ENCODE measurements around the gene ZFP62. TPM values are rescaled to one million over a fixed set of nuclear protein-coding genes. Genes with fewer than 3 reads are reported as not detected.

Gene ZFP62
- total RNA-seq, 4 donors from 2014 or later: 35.5 to 41.1 (median 39.1) TPM

DNA sequence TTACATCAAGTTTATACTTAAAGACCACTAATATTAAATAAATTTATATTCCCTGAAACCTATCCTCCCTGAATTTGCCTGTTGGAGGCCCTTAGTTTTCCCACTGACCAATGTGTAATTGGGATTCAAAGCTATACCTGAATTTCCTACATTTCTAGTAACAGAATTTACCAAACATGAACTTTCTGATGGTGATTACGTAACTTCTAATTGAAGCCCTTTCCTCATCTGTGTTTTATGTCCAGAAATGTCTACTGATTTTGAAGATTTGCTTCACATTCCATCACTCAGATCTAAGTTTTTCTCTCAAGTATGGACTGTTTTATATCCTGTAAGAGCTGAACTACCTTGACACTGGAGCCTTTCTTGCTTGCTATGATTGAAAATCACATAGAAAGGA is 12.8 kb downstream of the ZFP62 start:
- H3K27me3 ChIP-seq: no peaks in the 10 kb centered on the region
- TF ChIP-seq EP300 (IDR thresholded peaks at IDR 0.05) (no peak), POLR2AphosphoS5 (IDR thresholded peaks at IDR 0.05) (no peak), POLR2A (IDR thresholded peaks at IDR 0.05) (no peak)
- TF ChIP-seq, protein P1, sequence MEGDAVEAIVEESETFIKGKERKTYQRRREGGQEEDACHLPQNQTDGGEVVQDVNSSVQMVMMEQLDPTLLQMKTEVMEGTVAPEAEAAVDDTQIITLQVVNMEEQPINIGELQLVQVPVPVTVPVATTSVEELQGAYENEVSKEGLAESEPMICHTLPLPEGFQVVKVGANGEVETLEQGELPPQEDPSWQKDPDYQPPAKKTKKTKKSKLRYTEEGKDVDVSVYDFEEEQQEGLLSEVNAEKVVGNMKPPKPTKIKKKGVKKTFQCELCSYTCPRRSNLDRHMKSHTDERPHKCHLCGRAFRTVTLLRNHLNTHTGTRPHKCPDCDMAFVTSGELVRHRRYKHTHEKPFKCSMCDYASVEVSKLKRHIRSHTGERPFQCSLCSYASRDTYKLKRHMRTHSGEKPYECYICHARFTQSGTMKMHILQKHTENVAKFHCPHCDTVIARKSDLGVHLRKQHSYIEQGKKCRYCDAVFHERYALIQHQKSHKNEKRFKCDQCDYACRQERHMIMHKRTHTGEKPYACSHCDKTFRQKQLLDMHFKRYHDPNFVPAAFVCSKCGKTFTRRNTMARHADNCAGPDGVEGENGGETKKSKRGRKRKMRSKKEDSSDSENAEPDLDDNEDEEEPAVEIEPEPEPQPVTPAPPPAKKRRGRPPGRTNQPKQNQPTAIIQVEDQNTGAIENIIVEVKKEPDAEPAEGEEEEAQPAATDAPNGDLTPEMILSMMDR (IDR thresholded peaks at IDR 0.05): no peak
- peaks cover 57% of the 10 kb centered on the region for H3K36me3 ChIP-seq
- no peaks in the 10 kb centered on the region for H3K4me1 ChIP-seq
- H3K4me3 ChIP-seq: no peak overlapping the region
- no peaks in the 10 kb centered on the region for H3K9me3 ChIP-seq
- H3K27ac ChIP-seq: no peak overlapping the region
- DNase-seq (ENCODE audit: low spot score in 2 of 2): no peak
- WGBS: 100% methylated on average over 1 of the region's 1 CpG

DNA sequence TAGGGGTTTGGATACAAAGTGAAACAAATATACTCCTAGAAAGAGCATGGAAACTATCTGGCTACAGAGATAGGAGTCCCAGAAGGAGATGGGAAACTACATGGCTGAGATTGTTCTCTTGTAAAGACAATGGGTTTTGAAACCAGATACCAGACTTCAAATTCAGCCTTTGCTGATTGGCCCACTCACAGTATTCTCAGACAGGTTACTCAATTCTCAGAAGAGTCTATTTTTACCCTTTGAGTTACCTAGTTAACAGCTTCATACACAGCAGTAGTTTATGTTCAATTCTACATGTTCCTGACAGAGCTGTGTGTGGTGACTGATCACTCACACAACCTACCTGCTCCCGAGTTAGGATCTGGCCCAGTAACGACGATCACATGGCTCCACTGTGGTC is 14.1 kb downstream of the ZFP62 start:
- WGBS: 33% methylated on average over 3 of the region's 3 CpGs
- Histone ChIP-seq H3K9me3 (no peaks in the 10 kb centered on the region), H3K27ac (no peak overlapping the region), H3K4me3 (no peak overlapping the region), H3K4me1 (no peaks in the 10 kb centered on the region), H3K27me3 (no peaks in the 10 kb centered on the region), H3K36me3 (peaks cover 55% of the 10 kb centered on the region)
- no peak for TF ChIP-seq EP300 (IDR thresholded peaks at IDR 0.05)
- no peak for TF ChIP-seq POLR2A (IDR thresholded peaks at IDR 0.05)
- TF ChIP-seq, protein P1 (IDR thresholded peaks at IDR 0.05): no peak
- no peak for TF ChIP-seq POLR2AphosphoS5 (IDR thresholded peaks at IDR 0.05)
- DNase-seq (ENCODE audit: low spot score in 2 of 2): no peak

DNA sequence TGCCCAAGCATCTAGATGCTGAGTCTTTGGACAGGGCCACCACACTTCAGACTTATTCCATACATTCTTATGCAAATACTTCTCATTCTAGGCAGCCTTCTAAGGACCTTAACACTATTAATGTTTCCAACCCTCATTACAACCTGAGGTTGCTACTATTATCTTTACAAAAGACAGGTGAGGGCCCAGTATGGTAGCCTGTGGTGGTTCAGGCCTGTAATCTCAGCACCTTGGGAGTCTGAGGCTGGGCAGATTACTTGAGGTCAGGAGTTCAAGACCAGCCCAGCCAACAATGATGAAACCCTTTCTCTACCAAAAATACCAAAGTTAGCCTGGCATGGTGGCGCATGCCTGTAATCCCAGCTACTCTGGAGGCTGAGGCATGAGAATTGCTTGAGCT is 16.2 kb downstream of the ZFP62 start:
- no peak for DNase-seq (ENCODE audit: low spot score in 2 of 2)

DNA sequence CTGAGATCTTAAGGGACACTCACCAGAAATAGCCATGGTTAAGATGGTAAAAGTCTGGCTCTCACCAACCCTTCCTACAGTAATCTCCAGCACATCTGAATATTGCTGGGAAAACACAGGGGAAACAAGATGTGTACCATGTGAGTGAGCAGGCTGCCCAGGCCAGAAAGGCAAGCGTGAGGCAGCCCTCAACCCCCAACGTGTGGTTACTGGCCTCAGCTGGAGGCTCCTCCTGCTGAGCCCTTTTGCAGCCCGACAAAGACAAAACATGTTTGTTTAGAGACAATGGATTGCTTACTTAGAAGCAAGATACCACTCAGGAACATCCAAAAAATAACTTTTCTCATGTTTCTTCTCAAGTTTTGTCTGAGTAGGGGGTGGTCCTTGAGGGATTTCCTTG is 16.6 kb downstream of the ZFP62 start:
- WGBS: 61% methylated on average over 3 of the region's 3 CpGs
- no peak for DNase-seq (ENCODE audit: low spot score in 2 of 2)

More for the DNA sequence above, 16.2 kb downstream of the ZFP62 start:
- Histone ChIP-seq H3K27ac (no peak overlapping the region), H3K36me3 (peaks cover 34% of the 10 kb centered on the region), H3K27me3 (no peaks in the 10 kb centered on the region), H3K4me3 (no peak overlapping the region), H3K9me3 (no peaks in the 10 kb centered on the region), H3K4me1 (no peaks in the 10 kb centered on the region)
- TF ChIP-seq POLR2AphosphoS5 (IDR thresholded peaks at IDR 0.05): no peak
- TF ChIP-seq EP300 (IDR thresholded peaks at IDR 0.05): no peak
- TF ChIP-seq, protein P1 (IDR thresholded peaks at IDR 0.05): no peak
- no peak for TF ChIP-seq POLR2A (IDR thresholded peaks at IDR 0.05)
- 100% methylated on average over 1 of the region's 1 CpG for WGBS

DNA sequence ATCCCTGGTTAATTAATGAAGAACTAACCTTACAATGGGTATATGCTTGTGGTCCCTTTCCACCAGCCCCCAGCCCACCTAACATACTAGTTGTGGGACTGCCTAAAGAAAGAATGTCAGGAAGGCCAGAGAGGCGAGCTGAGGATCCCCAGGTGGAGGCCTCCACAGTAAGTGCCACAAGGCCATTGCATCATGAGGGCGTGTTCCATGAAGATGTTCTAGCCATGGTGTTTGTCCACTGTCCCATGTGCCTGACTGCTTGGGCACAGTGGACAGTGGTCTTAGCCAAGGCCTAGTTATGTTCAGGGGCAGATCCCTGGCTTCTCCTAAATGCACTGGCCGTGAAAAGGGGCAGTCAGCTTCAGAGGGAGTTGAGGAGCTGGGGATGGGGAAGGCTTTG is 21.1 kb downstream of the ZFP62 start:
- Histone ChIP-seq H3K36me3 (peaks cover 31% of the 10 kb centered on the region), H3K9me3 (no peaks in the 10 kb centered on the region), H3K4me1 (no peaks in the 10 kb centered on the region), H3K4me3 (no peak overlapping the region), H3K27me3 (no peaks in the 10 kb centered on the region), H3K27ac (no peak overlapping the region)
- WGBS: 89% methylated on average over 3 of the region's 3 CpGs
- no peak for DNase-seq (ENCODE audit: low spot score in 2 of 2)
- TF ChIP-seq POLR2A (IDR thresholded peaks at IDR 0.05) (no peak), POLR2AphosphoS5 (IDR thresholded peaks at IDR 0.05) (no peak), EP300 (IDR thresholded peaks at IDR 0.05) (no peak)
- TF ChIP-seq, protein P1 (IDR thresholded peaks at IDR 0.05): no peak

More for the DNA sequence above, 16.6 kb downstream of the ZFP62 start:
- Histone ChIP-seq H3K9me3 (no peaks in the 10 kb centered on the region), H3K27ac (no peak overlapping the region), H3K27me3 (no peaks in the 10 kb centered on the region), H3K36me3 (peaks cover 30% of the 10 kb centered on the region), H3K4me1 (no peaks in the 10 kb centered on the region), H3K4me3 (no peak overlapping the region)
- TF ChIP-seq POLR2A (IDR thresholded peaks at IDR 0.05) (no peak), EP300 (IDR thresholded peaks at IDR 0.05) (no peak), POLR2AphosphoS5 (IDR thresholded peaks at IDR 0.05) (no peak)
- TF ChIP-seq, protein P1 (IDR thresholded peaks at IDR 0.05): no peak

Measured in suprapubic skin (tissue), 4 donors.